Small intestine (tissue), 16 donors: Measurements from ENCODE around the gene PSMD7. TPM values are rescaled to one million over a fixed set of nuclear protein-coding genes. Genes with fewer than 3 reads are reported as not detected.
A peak's percentile ranks its signal among the peaks of the same experiment; 100 is the strongest.

Source experiments
- DNase-seq, 2 donors: peaks; one replicate each; pipeline versions ENCODE4 v3.0.0 to v3.0.0-alpha.2; 2013
- FAIRE-seq: peaks from 2 replicates; lab custom pipeline; 2012; peaks lifted over from hg19 to GRCh38; lab: Jason Lieb, UNC
- H3K27ac ChIP-seq, 3 donors: one replicate each; pipeline ENCODE4 v1.5.1; 2013; ENCODE audit warnings: low read length in 2 of 3, mild to moderate bottlenecking in 2 of 3, control low read depth in 1 of 3, inconsistent platforms in 1 of 3, low read depth in 1 of 3, moderate library complexity in 1 of 3
- H3K27me3 ChIP-seq, 3 donors: one replicate each; pipeline ENCODE4 v1.6.1; 2013; ENCODE audit warnings: low read length in 3 of 3, inconsistent platforms in 1 of 3; ENCODE audit not compliant: control insufficient read depth in 3 of 3, insufficient read depth in 3 of 3
- H3K36me3 ChIP-seq, 3 donors: one replicate each; pipeline ENCODE4 v1.6.1; 2013; ENCODE audit warnings: low read length in 3 of 3, inconsistent platforms in 1 of 3, low read depth in 1 of 3, mild to moderate bottlenecking in 1 of 3, moderate library complexity in 1 of 3; ENCODE audit not compliant: control insufficient read depth in 3 of 3, insufficient read depth in 2 of 3
- H3K4me1 ChIP-seq, 3 donors: one replicate each; pipeline ENCODE4 v1.6.1; 2013; ENCODE audit warnings: low read length in 2 of 3, inconsistent platforms in 1 of 3, low read depth in 1 of 3, mild to moderate bottlenecking in 1 of 3, moderate library complexity in 1 of 3; ENCODE audit not compliant: control insufficient read depth in 3 of 3, insufficient read depth in 2 of 3
- H3K4me3 ChIP-seq, 3 donors: one replicate each; pipeline ENCODE4 v1.5.1; 2013; ENCODE audit warnings: low read length in 3 of 3, control low read depth in 1 of 3, inconsistent platforms in 1 of 3, low read depth in 1 of 3, mild to moderate bottlenecking in 1 of 3, moderate library complexity in 1 of 3
- H3K9me3 ChIP-seq, 2 donors: one replicate each; pipeline ENCODE4 v1.6.1; 2013; ENCODE audit warnings: low read depth in 1 of 2, low read length in 1 of 2; ENCODE audit not compliant: control insufficient read depth in 2 of 2, insufficient read depth in 1 of 2
- WGBS, 3 donors: extraction: QIAGEN DNeasy Blood & Tissue Kit; methylation state at CpG; one replicate each; pipeline ENCODE4 v1.1.7; 2013; 5-methylcytosine and 5-hydroxymethylcytosine counted together
- long read RNA-seq, 10 donors: transcript quantifications; one replicate each; lab custom pipeline, GENCODE V29; 2026
- polyA plus RNA-seq, 4 donors: library from polyadenylated mRNA; stranded (reverse) in 3 of 4; unstranded in 1 of 4; fragments of 200-250 nt in 3 of 4; fragments of 120-200 nt in 1 of 4; gene quantifications; one replicate each; pipeline versions ENCODE4 v1.2.1 to v1.2.3, GENCODE V29; 2013
- donor health status: healthy with polysubstance abuse.
- donor health status: control.
- donor health status: control.
- donor health status: Bipolar disorder and iron deficiency.
- donor health status: healthy.

PSMD7 gene
- polyA plus RNA-seq = 10 to 100 TPM; 61.7 to 86.7 (median 71.1) TPM
- long read RNA-seq, donor 1 = 0 reads
- long read RNA-seq, donor 2, transcript PSMD7-201 (7 exons, 1,670 nt) = major isoform, 14 of 26 reads
- long read RNA-seq, donor 2, partial matches to known transcripts = 9 of 26 reads
- long read RNA-seq, donor 2, other reads (novel, unspliced or antisense) = 0 of 26 reads
- long read RNA-seq, donor 3, transcript PSMD7-201 (7 exons, 1,670 nt) = major isoform, 23 of 52 reads
- long read RNA-seq, donor 3, transcript PSMD7-202 (2 exons, 724 nt) = minor isoform, 5 of 52 reads
- long read RNA-seq, donor 3, partial matches to known transcripts = 22 of 52 reads
- long read RNA-seq, donor 3, other reads (novel, unspliced or antisense) = 0 of 52 reads
- long read RNA-seq, donor 4, partial matches to known transcripts = 0 of 2 reads
- long read RNA-seq, donor 4, other reads (novel, unspliced or antisense) = 0 of 2 reads
- long read RNA-seq, donor 5, transcript PSMD7-201 (7 exons, 1,670 nt) = major isoform, 20 of 23 reads
- long read RNA-seq, donor 5, partial matches to known transcripts = 0 of 23 reads
- long read RNA-seq, donor 5, other reads (novel, unspliced or antisense) = 0 of 23 reads
- long read RNA-seq, donor 6, transcript PSMD7-201 (7 exons, 1,670 nt) = major isoform, 23 of 43 reads
- long read RNA-seq, donor 6, partial matches to known transcripts = 16 of 43 reads
- long read RNA-seq, donor 6, other reads (novel, unspliced or antisense) = 0 of 43 reads
- long read RNA-seq, donor 7, transcript PSMD7-201 (7 exons, 1,670 nt) = major isoform, 68 of 113 reads
- long read RNA-seq, donor 7, transcript PSMD7-202 (2 exons, 724 nt) = minor isoform, 16 of 113 reads
- long read RNA-seq, donor 7, partial matches to known transcripts = 29 of 113 reads
- long read RNA-seq, donor 7, other reads (novel, unspliced or antisense) = 0 of 113 reads
- long read RNA-seq, donor 8, partial matches to known transcripts = 0 of 7 reads
- long read RNA-seq, donor 8, other reads (novel, unspliced or antisense) = 0 of 7 reads
- long read RNA-seq, donor 9, transcript PSMD7-201 (7 exons, 1,670 nt) = major isoform, 8 of 8 reads
- long read RNA-seq, donor 9, partial matches to known transcripts = 0 of 8 reads
- long read RNA-seq, donor 9, other reads (novel, unspliced or antisense) = 0 of 8 reads
- long read RNA-seq, donor 10, transcript PSMD7-201 (7 exons, 1,670 nt) = major isoform, 51 of 88 reads
- long read RNA-seq, donor 10, transcript PSMD7-202 (2 exons, 724 nt) = minor isoform, 9 of 88 reads
- long read RNA-seq, donor 10, partial matches to known transcripts = 22 of 88 reads
- long read RNA-seq, donor 10, other reads (novel, unspliced or antisense) = 0 of 88 reads

DNA sequence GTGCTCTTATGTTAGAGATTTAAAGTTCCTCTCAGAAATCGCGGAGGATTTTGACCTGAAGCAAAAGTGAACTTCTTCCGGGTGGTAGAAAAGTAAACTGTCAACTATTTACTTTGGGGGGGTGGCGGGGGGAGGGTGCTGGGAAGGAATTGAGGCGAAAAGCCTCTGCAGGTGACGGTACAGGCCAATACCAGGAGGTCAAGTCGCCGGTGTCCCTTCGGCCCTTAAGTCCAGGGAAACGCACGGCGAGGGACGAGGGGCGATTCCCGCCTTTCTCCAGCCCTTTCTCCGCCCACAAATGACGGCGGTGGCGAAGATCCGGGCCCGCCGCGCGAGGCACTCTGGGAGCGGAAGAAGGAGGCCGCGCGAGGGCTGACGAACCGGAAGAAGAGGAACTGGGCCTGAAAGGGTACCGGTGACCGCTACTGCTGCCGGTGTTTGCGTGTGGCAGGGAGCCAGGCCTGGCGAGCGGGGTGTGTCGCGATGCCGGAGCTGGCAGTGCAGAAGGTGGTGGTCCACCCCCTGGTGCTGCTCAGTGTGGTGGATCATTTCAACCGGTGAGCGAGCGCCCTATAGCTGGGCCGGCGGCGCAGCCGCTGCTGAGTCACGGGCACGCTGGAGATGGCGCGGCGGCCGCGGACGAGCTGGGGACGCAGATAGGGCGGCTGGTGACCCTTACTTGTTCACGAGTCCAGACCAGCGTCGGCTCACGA is at the start of gene PSMD7:
TSS of gene PSMD7 (plus strand) at position 383 of the 713 bp plus-strand sequence. CDS start at position 484, 101 bp downstream.
- Histone ChIP-seq H3K4me3 (peak within 1 kb of the TSS; percentile 76 to 94 (median 78)), H3K9me3 (peaks cover 0 to 4% of the 10 kb centered on the region in 2 donors), H3K4me1 (peaks cover 4 to 12% (median 5%) of the 10 kb centered on the region in 3 donors), H3K27me3 (no peaks in the 10 kb centered on the region), H3K27ac (peak within 1 kb of the TSS; percentile 84 to 97 (median 91)), H3K36me3 (peaks cover 6 to 10% (median 8%) of the 10 kb centered on the region in 3 donors)
- no peak for FAIRE-seq
- WGBS, 3 donors = 0 to 1% (median 0%) methylated on average over 48 to 60 of the region's 60 CpGs
- peak; percentile 93 to 97 for DNase-seq

DNA sequence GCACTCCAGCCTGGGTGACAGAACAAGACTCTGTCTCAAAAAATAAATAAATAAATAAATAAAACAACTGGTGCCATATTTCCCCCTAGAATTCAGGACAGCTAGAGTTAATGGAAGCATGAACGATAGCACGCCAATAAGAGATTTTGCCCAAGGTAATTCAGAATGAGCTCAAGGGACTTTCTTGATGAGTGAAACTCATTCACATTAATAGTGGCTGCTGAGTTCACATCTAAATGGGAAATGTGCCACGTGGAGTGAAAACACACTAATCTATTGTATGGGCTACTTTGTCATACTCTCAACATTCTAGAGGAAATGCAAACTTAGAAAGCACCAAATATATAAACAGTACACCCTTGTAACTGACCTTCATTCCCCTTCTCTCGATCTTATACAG is 47.4 kb upstream of the PSMD7 start:
- DNase-seq = no peak
- H3K9me3 ChIP-seq = no peaks in the 10 kb centered on the region
- H3K4me1 ChIP-seq = no peaks in the 10 kb centered on the region
- no peak overlapping the region for H3K4me3 ChIP-seq
- FAIRE-seq = no peak
- 57 to 72% (median 69%) methylated on average over 4 of the region's 4 CpGs for WGBS, 3 donors
- H3K27ac ChIP-seq = no peak overlapping the region
- H3K27me3 ChIP-seq = no peaks in the 10 kb centered on the region
- no peaks in the 10 kb centered on the region for H3K36me3 ChIP-seq

DNA sequence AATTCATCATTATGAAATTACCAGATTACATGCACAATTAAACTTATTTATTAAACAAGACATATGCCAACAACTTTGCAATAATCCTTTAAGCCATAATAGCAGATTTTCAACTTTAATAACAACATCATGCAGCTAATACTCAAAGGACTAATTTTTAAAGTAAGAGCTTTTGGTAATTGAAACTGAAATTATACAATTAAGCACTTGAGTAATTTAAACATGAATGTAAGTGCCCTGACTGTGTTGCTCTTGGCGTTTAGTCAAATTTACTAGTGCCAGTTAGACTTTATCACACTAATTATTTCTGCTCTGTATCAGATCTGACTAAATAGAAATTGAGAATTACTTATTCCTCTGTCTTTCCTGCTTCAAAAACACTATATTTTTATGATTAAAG is 46.8 kb upstream of the PSMD7 start:
- H3K4me3 ChIP-seq = no peak overlapping the region
- FAIRE-seq (no peak), DNase-seq (no peak)
- no peak overlapping the region for H3K27ac ChIP-seq
- H3K9me3 ChIP-seq = no peaks in the 10 kb centered on the region
- no peaks in the 10 kb centered on the region for H3K36me3 ChIP-seq
- H3K4me1 ChIP-seq = no peaks in the 10 kb centered on the region
- no peaks in the 10 kb centered on the region for H3K27me3 ChIP-seq
- 22 to 50% (median 29%) methylated on average over 1 of the region's 1 CpG for WGBS, 3 donors

DNA sequence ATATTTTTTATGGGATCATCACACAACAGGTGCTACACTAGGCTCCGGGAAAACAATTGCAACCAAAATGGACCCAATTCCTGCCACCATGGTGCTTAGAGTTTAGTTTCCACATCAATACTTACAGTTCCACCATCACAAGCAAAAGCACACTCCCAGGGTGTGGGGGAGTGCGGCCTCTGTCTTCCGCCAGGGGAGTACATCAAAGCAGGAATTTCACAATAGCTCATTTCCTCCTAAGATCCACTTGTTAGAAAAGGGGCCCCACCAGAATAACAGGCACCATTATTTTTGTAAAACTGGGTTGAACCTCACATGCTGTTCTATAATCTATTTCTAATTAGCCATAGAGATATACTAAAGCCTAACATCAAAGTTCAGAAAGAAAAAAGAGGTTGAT is 44.3 kb upstream of the PSMD7 start:
- Histone ChIP-seq H3K4me3 (no peak overlapping the region), H3K4me1 (no peaks in the 10 kb centered on the region), H3K27ac (no peak overlapping the region), H3K9me3 (no peaks in the 10 kb centered on the region), H3K27me3 (no peaks in the 10 kb centered on the region), H3K36me3 (no peaks in the 10 kb centered on the region)
- 68 to 84% (median 74%) methylated on average over 3 of the region's 3 CpGs for WGBS, 3 donors
- DNase-seq = no peak
- FAIRE-seq = no peak

DNA sequence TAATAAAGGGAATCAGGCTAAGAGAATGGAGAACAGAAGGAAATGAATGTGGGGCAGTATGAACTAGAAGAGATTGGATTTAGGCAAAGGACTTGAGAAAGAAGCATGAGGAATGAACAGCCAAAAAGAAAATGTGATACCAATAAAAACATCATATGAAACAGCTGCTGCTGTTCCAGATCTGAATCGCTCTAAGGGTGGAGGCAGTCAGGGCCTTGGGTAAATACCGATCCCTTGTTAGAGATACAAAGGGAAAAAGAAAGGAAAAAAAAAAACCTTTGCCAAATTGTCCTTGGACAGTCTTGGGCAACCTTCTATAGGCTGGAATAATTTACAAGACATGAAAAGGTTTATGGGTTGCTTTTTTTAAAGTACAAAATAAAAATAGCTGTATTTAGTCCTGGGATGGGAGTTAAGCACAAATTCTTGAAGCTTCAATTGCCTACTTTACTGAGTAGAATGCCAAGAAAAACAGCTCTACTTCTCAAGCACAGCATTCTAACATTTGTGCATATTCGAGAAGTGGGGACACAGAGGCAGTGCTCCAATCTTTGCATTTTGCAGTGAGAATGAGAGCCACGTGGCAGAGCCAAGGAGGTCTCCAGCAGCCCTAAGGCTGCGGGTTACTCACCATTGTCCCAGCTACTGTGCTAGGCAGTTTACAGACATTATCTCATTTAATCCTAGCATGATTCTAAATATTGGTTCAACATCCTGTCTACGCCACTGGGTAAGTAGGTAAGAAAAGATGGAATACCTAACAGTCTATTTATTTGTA is 43.3 kb upstream of the PSMD7 start:
- Histone ChIP-seq H3K27me3 (no peaks in the 10 kb centered on the region), H3K9me3 (no peaks in the 10 kb centered on the region), H3K4me3 (no peak overlapping the region), H3K4me1 (no peaks in the 10 kb centered on the region), H3K36me3 (no peaks in the 10 kb centered on the region), H3K27ac (no peak overlapping the region)
- WGBS, 3 donors = 62 to 70% (median 69%) methylated on average over 6 of the region's 6 CpGs
- no peak for FAIRE-seq
- DNase-seq = no peak

DNA sequence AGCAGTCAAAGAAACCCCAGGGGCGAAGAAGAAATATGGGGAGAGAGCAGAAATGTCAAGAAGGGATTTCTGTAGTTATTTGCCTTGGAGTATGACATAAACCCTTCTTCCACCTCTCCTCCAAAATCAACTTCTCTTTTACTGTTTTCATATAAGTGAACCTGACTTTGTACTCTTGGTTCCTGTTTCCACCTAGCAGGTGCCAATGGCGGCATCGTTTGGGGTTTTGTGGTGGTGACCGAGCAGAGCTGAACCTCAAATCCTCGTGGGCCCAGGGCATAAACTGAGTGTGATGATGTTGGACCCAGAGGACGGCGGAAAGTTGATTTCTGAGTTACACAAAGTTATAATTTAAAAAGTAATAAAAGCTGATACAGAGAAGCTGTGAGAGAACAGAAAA is 39.6 kb upstream of the PSMD7 start:
- 68 to 72% (median 68%) methylated on average over 7 of the region's 7 CpGs for WGBS, 3 donors
- H3K27ac ChIP-seq = no peak overlapping the region
- DNase-seq (no peak), FAIRE-seq (no peak)
- H3K27me3 ChIP-seq = no peaks in the 10 kb centered on the region
- no peaks in the 10 kb centered on the region for H3K9me3 ChIP-seq
- H3K4me1 ChIP-seq = no peaks in the 10 kb centered on the region
- H3K4me3 ChIP-seq = no peak overlapping the region
- H3K36me3 ChIP-seq = no peaks in the 10 kb centered on the region

DNA sequence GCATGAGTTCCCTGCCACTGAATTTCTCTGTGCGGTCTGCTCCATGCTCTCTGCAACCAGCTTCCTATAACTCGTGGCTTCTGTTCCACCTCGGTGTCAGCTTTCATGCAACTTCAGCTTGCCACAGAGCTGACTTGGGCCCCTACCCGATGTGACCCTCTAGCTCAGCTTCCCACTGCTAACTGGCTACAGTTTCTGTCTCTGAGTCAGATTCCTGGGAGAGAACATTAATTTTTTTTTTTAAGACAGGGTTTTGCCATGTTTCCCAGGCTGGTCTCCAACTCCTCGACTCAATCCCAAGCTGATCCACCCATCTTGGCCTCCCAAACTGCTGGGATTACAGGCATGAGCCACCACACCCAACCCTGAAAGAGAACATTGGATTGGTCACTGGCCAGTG is 35.5 kb upstream of the PSMD7 start:
- Histone ChIP-seq H3K27me3 (no peaks in the 10 kb centered on the region), H3K9me3 (no peaks in the 10 kb centered on the region), H3K36me3 (no peaks in the 10 kb centered on the region), H3K4me1 (no peaks in the 10 kb centered on the region), H3K4me3 (no peak overlapping the region), H3K27ac (no peak overlapping the region)
- 67 to 84% (median 74%) methylated on average over 5 of the region's 5 CpGs for WGBS, 3 donors
- DNase-seq = no peak
- no peak for FAIRE-seq
